NCI-H345 treated with DMSO at 0.1 percent for 48 hours (cell line): Measurements from ENCODE around the gene PLD2.
"Not testable (repeated sequence)": the region's sequence is repeated elsewhere in the genome, so short reads cannot be mapped to it uniquely, and the experiment has no call there.

ENCODE experiments used
- DNase-seq: peaks from one replicate; lab custom pipeline; 2025; ENCODE audit not compliant: unreplicated experiment; lab: John Stamatoyannopoulos, UW

Gene PLD2

GRCh38 chr17:4789951-4790704 lies 16.8 kb upstream of the PLD2 start:
- peak; percentile 21 for DNase-seq

GRCh38 chr17:4790705-4791088 lies 16.3 kb upstream of the PLD2 start:
- no peak for DNase-seq

- no peak for DNase-seq
These were observed 11.8 kb upstream of the PLD2 start for GRCh38 chr17:4795168-4795567.

- DNase-seq = no peak
These were observed 10.4 kb upstream of the PLD2 start for GRCh38 chr17:4796552-4796920.

GRCh38 chr17:4800462-4801196 lies 6.3 kb upstream of the PLD2 start:
- no peak for DNase-seq

- no peak for DNase-seq
These were observed 4.7 kb upstream of the PLD2 start, which contains the start of gene C17orf114 for GRCh38 chr17:4802228-4802627. TSS of gene C17orf114 (minus strand) at chr17:4802328.

GRCh38 chr17:4806456-4806776 lies 536 bp upstream of the PLD2 start:
- no peak for DNase-seq

- DNase-seq = no peak
These were observed 839 bp downstream of the PLD2 start for GRCh38 chr17:4807605-4808377.

- DNase-seq = no peak
These were observed 1.4 kb downstream of the PLD2 start for GRCh38 chr17:4808378-4808767.

GRCh38 chr17:4810696-4811290 lies 3.8 kb downstream of the PLD2 start:
- no peak for DNase-seq

- no peak for DNase-seq
These were observed 4.5 kb downstream of the PLD2 start for GRCh38 chr17:4811471-4811870.

- no peak for DNase-seq
These were observed 5.7 kb downstream of the PLD2 start for GRCh38 chr17:4812690-4813089.

- no peak for DNase-seq
These were observed 8.2 kb downstream of the PLD2 start for GRCh38 chr17:4815043-4815675.

GRCh38 chr17:4816826-4817225 lies 9.9 kb downstream of the PLD2 start:
- no peak for DNase-seq

GRCh38 chr17:4818276-4818675 lies 11.3 kb downstream of the PLD2 start:
- DNase-seq = no peak

- no peak for DNase-seq
These were observed 15.9 kb downstream of the PLD2 start for GRCh38 chr17:4822835-4823234.

GRCh38 chr17:4823373-4824089 lies 16.6 kb downstream of the PLD2 start:
- no peak for DNase-seq

- no peak for DNase-seq
These were observed 20.4 kb downstream of the PLD2 start for GRCh38 chr17:4827399-4827798.

- not testable (repeated sequence) for DNase-seq
These were observed 25.9 kb downstream of the PLD2 start for GRCh38 chr17:4832829-4833177.

- DNase-seq = peak; percentile 72
These were observed 26.4 kb downstream of the PLD2 start, which contains the start of gene MINK1 for GRCh38 chr17:4833178-4833940. TSS of gene MINK1 (plus strand) at chr17:4833340. CDS start at chr17:4833584, 244 bp downstream.
